NAMALWA (cell line): ENCODE measurements around the gene LEAP2.
"Not testable (repeated sequence)": the region's sequence is repeated elsewhere in the genome, so short reads cannot be mapped to it uniquely, and the experiment has no call there.

ENCODE experiments used
- DNase-seq: peaks from one replicate; pipeline ENCODE4 v3.0.0-alpha.2; 2015; ENCODE audit warnings: low spot score

The LEAP2 gene

GRCh38 chr5:132840896-132841295 is 32.6 kb upstream of the LEAP2 start:
- DNase-seq: no peak

- no peak for DNase-seq
Measured at GRCh38 chr5:132841305-132841704, 32.2 kb upstream of the LEAP2 start.

- no peak for DNase-seq
Measured at GRCh38 chr5:132848270-132848669, 25.2 kb upstream of the LEAP2 start.

- DNase-seq: no peak
Measured at GRCh38 chr5:132849347-132849746, 24.1 kb upstream of the LEAP2 start.

GRCh38 chr5:132850066-132850465 is 23.4 kb upstream of the LEAP2 start:
- no peak for DNase-seq

GRCh38 chr5:132853323-132853722 is 20.1 kb upstream of the LEAP2 start:
- no peak for DNase-seq

GRCh38 chr5:132853790-132854189 is 19.7 kb upstream of the LEAP2 start:
- DNase-seq: no peak

GRCh38 chr5:132854301-132854700 is 19.2 kb upstream of the LEAP2 start:
- DNase-seq: no peak

- DNase-seq: not testable (repeated sequence)
Measured at GRCh38 chr5:132854992-132855391, 18.5 kb upstream of the LEAP2 start.

GRCh38 chr5:132856011-132856410 is 17.5 kb upstream of the LEAP2 start:
- DNase-seq: no peak

GRCh38 chr5:132859889-132860437 is 13.5 kb upstream of the LEAP2 start:
- no peak for DNase-seq

- DNase-seq: no peak
Measured at GRCh38 chr5:132860742-132861141, 12.7 kb upstream of the LEAP2 start.

- DNase-seq: no peak
Measured at GRCh38 chr5:132865668-132866341, 7.7 kb upstream of the LEAP2 start.

GRCh38 chr5:132866342-132867045 is 7.0 kb upstream of the LEAP2 start, which contains the start of the genes GDF9 and UQCRQ:
Gene GDF9 (minus strand): TSS chr5:132866469. CDS start chr5:132864533, 1,936 bp downstream.
Gene UQCRQ (plus strand): TSS chr5:132866642. CDS start chr5:132866882, 240 bp downstream.
- DNase-seq: peak; percentile 99

GRCh38 chr5:132867046-132867451 is 6.4 kb upstream of the LEAP2 start:
- DNase-seq: peak; percentile 53

GRCh38 chr5:132868754-132869153 is 4.7 kb upstream of the LEAP2 start:
- DNase-seq: no peak

- DNase-seq: no peak
Measured at GRCh38 chr5:132870801-132871200, 2.7 kb upstream of the LEAP2 start.

- no peak for DNase-seq
Measured at GRCh38 chr5:132871459-132872284, 1.8 kb upstream of the LEAP2 start.

- no peak for DNase-seq
Measured at GRCh38 chr5:132872788-132873118, 715 bp upstream of the LEAP2 start.

- DNase-seq: no peak
Measured at GRCh38 chr5:132873930-132874271, 433 bp downstream of the LEAP2 start.

- DNase-seq: no peak
Measured at GRCh38 chr5:132876020-132876759, 2.7 kb downstream of the LEAP2 start.

- no peak for DNase-seq
Measured at GRCh38 chr5:132877466-132877865, 4.0 kb downstream of the LEAP2 start.
